C4-2B (cell line): Measurements from ENCODE around the gene GRID1.

Experiments
- H3K27ac ChIP-seq: fragments of 450-650 bp; 2 replicates; pipeline ENCODE4 v1.5.1; 2017
- CTCF ChIP-seq: fragments of 450-650 bp; conservative IDR thresholded peaks from 2 replicates; pipeline ENCODE4 v1.5.1; 2017; ENCODE audit warnings: mild to moderate bottlenecking
- ZFX ChIP-seq: fragments of 450-650 bp; IDR thresholded peaks from 2 replicates; pipeline ENCODE4 v1.6.1; 2017

The GRID1 gene

GRCh38 chr10:86253091-86254072 is 113.2 kb downstream of the GRID1 start:
- no peak for TF ChIP-seq ZFX
- TF ChIP-seq CTCF: no peak
- no peak overlapping the region for H3K27ac ChIP-seq

- no peak overlapping the region for H3K27ac ChIP-seq
- no peak for TF ChIP-seq CTCF
- no peak for TF ChIP-seq ZFX
Measured at GRCh38 chr10:86252556-86252955, 114.0 kb downstream of the GRID1 start.

- TF ChIP-seq ZFX (no peak), CTCF (no peak)
- no peak overlapping the region for H3K27ac ChIP-seq
Measured at GRCh38 chr10:86252079-86252478, 114.5 kb downstream of the GRID1 start.

GRCh38 chr10:86251426-86251825 is 115.2 kb downstream of the GRID1 start:
- no peak overlapping the region for H3K27ac ChIP-seq
- no peak for TF ChIP-seq CTCF
- TF ChIP-seq ZFX: no peak

GRCh38 chr10:86250399-86250798 is 116.2 kb downstream of the GRID1 start:
- no peak for TF ChIP-seq ZFX
- TF ChIP-seq CTCF: no peak
- no peak overlapping the region for H3K27ac ChIP-seq

- H3K27ac ChIP-seq: no peak overlapping the region
- no peak for TF ChIP-seq CTCF
- no peak for TF ChIP-seq ZFX
Measured at GRCh38 chr10:86249794-86250193, 116.8 kb downstream of the GRID1 start.

- no peak for TF ChIP-seq ZFX
- no peak for TF ChIP-seq CTCF
- H3K27ac ChIP-seq: no peak overlapping the region
Measured at GRCh38 chr10:86248062-86248461, 118.5 kb downstream of the GRID1 start.
